Bronchial epithelial cell (primary cell): ENCODE measurements around the gene OBI1. TPM values are rescaled to one million over a fixed set of nuclear protein-coding genes. Genes with fewer than 3 reads are reported as not detected.

Experiments
- DNase-seq: peaks from one replicate; pipeline ENCODE4 v3.0.0-alpha.2; 2010; ENCODE audit warnings: low read depth
- FAIRE-seq: peaks from 2 replicates; lab custom pipeline; 2011; peaks lifted over from hg19 to GRCh38; lab: Jason Lieb, UNC
- H3K27me3 ChIP-seq: 2 replicates; pipeline ENCODE4 v1.5.1; 2011; ENCODE audit warnings: low read length; ENCODE audit not compliant: control insufficient read depth, insufficient read depth
- H3K36me3 ChIP-seq: 2 replicates; pipeline ENCODE4 v1.5.1; 2011; ENCODE audit warnings: low read length; ENCODE audit not compliant: control insufficient read depth, insufficient read depth
- H3K4me3 ChIP-seq: 2 replicates; pipeline ENCODE4 v1.5.1; 2011; ENCODE audit warnings: mild to moderate bottlenecking, low read depth, low read length, control low read depth
- CTCF ChIP-seq: IDR thresholded peaks from 2 replicates; pipeline ENCODE4 v1.5.1; 2011; ENCODE audit warnings: mild to moderate bottlenecking, moderate library complexity, low read length, control low read depth, inconsistent platforms; ENCODE audit not compliant: insufficient read depth, severe bottlenecking
- total RNA-seq: library from RNA; depleted of rRNA; stranded (reverse); fragments of >200 nt; gene quantifications from 2 replicates; pipeline ENCODE4 v1.2.1, GENCODE V29; 2014

Gene OBI1
- total RNA-seq, 1 donor from 2014 or later = 16.6 TPM

DNA sequence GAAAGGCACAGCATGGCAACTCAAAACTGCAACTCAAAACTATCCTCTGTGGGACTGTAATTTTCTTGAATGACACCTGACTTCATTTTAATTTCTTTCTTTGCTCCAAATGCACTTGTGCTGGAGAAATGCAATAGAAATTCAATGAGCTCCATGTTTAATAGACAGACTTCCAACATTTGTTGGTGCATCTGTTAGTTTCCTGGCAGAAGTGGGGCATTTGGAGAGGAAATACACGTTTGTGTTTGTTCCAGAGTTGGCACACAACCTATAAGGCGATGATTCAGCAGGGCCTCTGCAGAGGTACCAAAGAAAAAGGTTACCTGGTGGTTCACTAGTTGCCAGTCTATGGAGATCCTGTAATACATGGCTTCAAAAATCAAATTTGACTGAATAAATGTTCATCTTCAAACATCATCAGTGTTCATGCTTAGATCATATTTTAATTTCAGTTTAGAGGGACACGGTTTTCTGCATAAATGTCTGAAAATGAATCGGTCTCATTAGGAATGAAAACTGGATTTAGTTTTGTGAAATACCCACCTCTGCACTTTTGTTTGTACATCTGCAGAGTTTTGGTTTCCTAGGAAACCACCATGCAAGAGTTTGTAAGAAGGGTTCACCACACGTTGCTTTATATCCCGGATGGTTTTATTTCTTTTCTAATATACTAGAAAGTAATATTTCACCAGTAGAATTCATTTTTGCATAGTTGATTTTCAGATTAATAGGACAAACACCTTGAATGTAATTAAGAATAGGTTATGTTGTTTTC, 21.8 kb upstream of the OBI1 start:
- FAIRE-seq = no peak
- no peak for DNase-seq
- H3K4me3 ChIP-seq = no peak overlapping the region
- H3K27me3 ChIP-seq = no peaks in the 10 kb centered on the region
- H3K36me3 ChIP-seq = no peaks in the 10 kb centered on the region
- no peak for TF ChIP-seq CTCF

DNA sequence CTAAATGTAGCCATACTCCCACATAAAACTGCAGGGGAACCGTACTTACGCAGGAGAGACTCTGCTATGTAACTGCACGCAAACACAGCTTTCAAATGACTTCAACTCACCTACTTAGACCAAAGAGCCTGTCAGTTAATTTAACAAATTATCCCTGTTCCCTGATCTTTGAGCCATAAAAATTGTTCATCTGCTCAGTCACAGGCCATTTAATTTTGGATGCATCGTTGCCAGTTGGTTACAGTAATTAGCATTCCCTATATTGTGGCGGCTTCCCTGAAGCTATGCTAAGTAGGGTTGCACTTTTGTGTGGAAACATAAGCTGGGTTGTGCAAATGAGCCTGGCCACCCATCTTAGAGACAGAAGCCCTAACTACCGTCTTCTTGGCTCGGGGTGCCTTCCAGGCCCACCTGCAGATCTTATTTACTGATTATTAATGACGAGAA, 21.2 kb upstream of the OBI1 start:
- no peaks in the 10 kb centered on the region for H3K36me3 ChIP-seq
- DNase-seq (no peak), FAIRE-seq (no peak)
- H3K27me3 ChIP-seq = no peaks in the 10 kb centered on the region
- no peak overlapping the region for H3K4me3 ChIP-seq
- TF ChIP-seq CTCF = no peak

- Histone ChIP-seq H3K36me3 (no peaks in the 10 kb centered on the region), H3K27me3 (no peaks in the 10 kb centered on the region), H3K4me3 (no peak overlapping the region)
- DNase-seq (no peak), FAIRE-seq (no peak)
- TF ChIP-seq CTCF = no peak
These were observed 20.4 kb upstream of the OBI1 start for GRCh38 chr13:78679329-78679728.

DNA sequence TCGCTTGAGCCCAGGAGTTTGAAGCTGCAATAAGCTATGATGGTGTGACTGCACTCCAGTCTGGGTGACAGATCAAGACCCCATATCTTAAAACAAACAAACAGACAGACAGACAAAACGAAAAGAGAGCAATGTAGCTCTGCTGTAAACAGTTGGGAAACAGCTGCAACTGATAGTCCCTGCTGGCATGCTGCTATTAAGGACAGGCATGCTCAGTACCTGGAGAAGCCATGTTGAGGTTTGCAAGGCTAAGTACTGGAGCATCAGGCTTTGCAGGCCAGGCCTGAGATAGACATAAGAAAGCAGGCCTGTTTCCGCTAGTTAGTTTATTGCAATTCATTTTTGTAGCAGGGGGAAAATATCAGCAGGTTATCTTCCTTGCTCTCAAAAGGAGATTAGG, 16.2 kb upstream of the OBI1 start:
- Histone ChIP-seq H3K27me3 (peaks cover 2% of the 10 kb centered on the region), H3K36me3 (no peaks in the 10 kb centered on the region), H3K4me3 (no peak overlapping the region)
- FAIRE-seq = no peak
- DNase-seq = no peak
- no peak for TF ChIP-seq CTCF

GRCh38 chr13:78674638-78675037, 15.7 kb upstream of the OBI1 start:
- no peak for TF ChIP-seq CTCF
- FAIRE-seq (no peak), DNase-seq (no peak)
- Histone ChIP-seq H3K4me3 (no peak overlapping the region), H3K27me3 (peaks cover 2% of the 10 kb centered on the region), H3K36me3 (no peaks in the 10 kb centered on the region)

DNA sequence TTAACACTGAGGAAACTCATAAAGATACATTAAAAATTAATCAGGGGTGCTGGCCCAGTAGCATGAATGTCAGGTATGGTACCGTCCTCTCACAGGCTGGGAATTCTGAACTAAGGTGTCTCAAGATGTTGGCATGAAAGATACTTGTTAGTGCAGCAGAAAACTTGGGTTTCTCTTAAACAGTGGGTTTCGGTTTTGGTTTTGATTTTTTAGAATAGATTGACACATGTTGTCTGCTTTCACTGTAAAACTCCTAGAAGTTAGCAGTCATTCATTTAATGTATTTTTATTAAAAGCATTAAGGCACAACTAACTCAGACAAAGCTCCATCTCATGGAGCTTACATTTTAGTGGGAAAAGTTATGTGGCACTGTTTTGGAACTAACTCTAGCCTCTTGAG, 3.5 kb upstream of the OBI1 start:
- Histone ChIP-seq H3K27me3 (no peaks in the 10 kb centered on the region), H3K36me3 (no peaks in the 10 kb centered on the region), H3K4me3 (no peak overlapping the region)
- no peak for TF ChIP-seq CTCF
- no peak for FAIRE-seq
- DNase-seq = no peak
